ENCODE results near the gene CKS2. TPM values are rescaled to one million over a fixed set of nuclear protein-coding genes. Genes with fewer than 3 reads are reported as not detected.

Gene CKS2
- total and polyA plus RNA-seq, 2 of the 4 experiments (the other 2 are of a cell fraction) = 192 to 261 TPM

DNA sequence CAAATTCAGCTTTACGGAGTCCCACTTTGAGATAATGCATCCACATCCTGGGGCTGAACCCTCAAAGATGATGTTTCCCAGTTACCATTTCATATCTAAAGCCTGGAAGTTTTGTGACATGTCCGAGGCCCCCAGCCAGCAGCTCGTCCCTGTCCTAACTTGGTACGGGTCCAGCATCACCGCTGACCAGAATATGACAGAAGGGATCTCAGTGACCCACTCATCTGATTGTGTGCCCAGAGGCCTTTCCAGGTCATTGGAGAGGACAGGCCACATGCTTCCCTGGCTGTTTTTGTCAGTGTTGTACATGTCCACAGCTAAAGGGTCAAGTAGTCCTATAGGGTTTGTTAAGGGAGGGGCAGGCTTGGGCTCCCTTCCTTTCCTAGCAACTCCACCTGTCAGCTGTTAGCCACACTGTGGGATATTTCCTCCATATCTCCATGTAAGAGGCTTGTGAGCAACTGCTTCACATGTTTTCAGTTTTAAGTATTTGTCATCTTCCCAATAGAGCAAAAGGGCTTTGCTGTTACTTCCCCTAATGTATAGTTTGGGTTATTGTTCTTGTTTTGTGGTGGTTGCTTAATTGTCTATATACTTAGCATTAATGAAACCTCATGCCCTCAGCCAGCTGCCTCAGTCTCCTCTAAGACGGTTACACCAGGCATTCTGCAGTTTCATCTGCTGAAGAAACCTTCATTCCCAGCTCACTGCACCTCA, 40.7 kb downstream of the CKS2 start:
- Histone ChIP-seq H4K8ac (ENCODE audit: low read depth in 2 of 2, low read length in 2 of 2) (no peak overlapping the region), H3K4me3 (ENCODE audit: insufficient read depth, low read depth, low read length) (no peak overlapping the region), H3K9ac (ENCODE audit: low read depth, low read length) (no peak overlapping the region), H4K5ac (ENCODE audit: low read depth, low read length) (no peak overlapping the region), H3K4me1 (ENCODE audit: control insufficient read depth, insufficient read depth, low read length) (peaks cover 5% of the 10 kb centered on the region; the same call in 1 of the 2 replicates), H3K36me3 (ENCODE audit: control insufficient read depth, insufficient read depth, low read length) (peaks cover 68% of the 10 kb centered on the region), H2BK5ac (ENCODE audit: low read depth, low read length, poor library complexity, severe bottlenecking) (no peak overlapping the region), H3K27ac (ENCODE audit: insufficient read depth, low read length) (no peak overlapping the region), H3K18ac (ENCODE audit: low read depth, low read length) (no peak overlapping the region), H3K9me1 (ENCODE audit: insufficient read depth, low read length) (peaks cover 3% of the 10 kb centered on the region; the same call in 1 of the 2 replicates), H3K14ac (replicated peaks; ENCODE audit: low read depth, low read length) (no peak overlapping the region), H3K79me1 (ENCODE audit: low read depth in 1 of 2, low read length in 2 of 2) (peaks cover 4 to 20% of the 10 kb centered on the region in 2 experiments; a peak in 3 of 4 replicates), H2BK120ac (ENCODE audit: low read depth, low read length) (no peak overlapping the region), H3K56ac (ENCODE audit: extremely low read depth, insufficient read depth, low read length) (no peak overlapping the region), H2BK20ac (ENCODE audit: low read depth, low read length) (no peak overlapping the region), H3K4me2 (ENCODE audit: low read depth, low read length) (no peak overlapping the region), H3K9me3 (ENCODE audit: control insufficient read depth, insufficient read depth, low read length) (no peaks in the 10 kb centered on the region), H3K27me3 (ENCODE audit: control insufficient read depth, insufficient read depth, low read length) (no peaks in the 10 kb centered on the region), H2BK15ac (ENCODE audit: low read depth, low read length) (no peak overlapping the region), H3K23ac (ENCODE audit: low read depth, low read length) (no peak overlapping the region), H2AK9ac (replicated peaks; ENCODE audit: low read depth, low read length, poor library complexity) (no peak overlapping the region), H2AFZ (replicated peaks; ENCODE audit: low read length, poor library complexity) (no peak overlapping the region), H4K91ac (ENCODE audit: insufficient read depth, low read depth, low read length) (no peak overlapping the region), H3K4ac (ENCODE audit: low read depth, low read length) (no peak overlapping the region), H2AK5ac (ENCODE audit: low read depth, low read length) (no peak overlapping the region), H4K20me1 (ENCODE audit: insufficient read depth, low read length) (no peaks in the 10 kb centered on the region; the same call in 1 of the 2 replicates)
- in situ Hi-C loops (cut with MboI; ENCODE audit: low sequenced_read_pairs) (no loop called here), intact Hi-C loops (cut with micrococcal nuclease) (no loop called here), dilution Hi-C loops (cut with HindIII; ENCODE audit: low sequenced_read_pairs, unreplicated experiment) (no loop called here)
- 100% methylated on average over 4 of the region's 6 CpGs; no CpG with 5 or more reads in 1 of the 2 experiments for WGBS, 2 experiments (ENCODE audit: extremely low coverage in 2 of 2, insufficient read length in 1 of 2)
- ChIA-PET POLR2A (ENCODE audit: unreplicated experiment) (no interaction called here), CTCF (interaction anchor here (1.0 kb wide), 1 partner anchor 152 kb away, joined by 3 read pairs; no protein-coding TSS in a partner anchor)
- TF ChIP-seq MAZ (IDR thresholded peaks at IDR 0.05; ENCODE audit: borderline replicate concordance, low read depth, low read length) = no peak
- no peak for TF ChIP-seq CEBPB (IDR thresholded peaks at IDR 0.05; ENCODE audit: low read depth, low read length)
- TF ChIP-seq RFX5 (IDR thresholded peaks at IDR 0.05; ENCODE audit: low read depth, low read length) = no peak
- DNase-seq = no peak
- ATAC-seq (ENCODE audit: low read depth) = no peak
- no TSS peak for BruUV-seq (replicated peaks)

All from IMR-90 (cell line).